GM19463 (cell line): ENCODE results near the gene FAM120C.

Experiments
- ATAC-seq: cut with Tn5 transposase; IDR thresholded peaks from one replicate; pipeline ENCODE4 v1.9.1; 2021; ENCODE audit warnings: mild to moderate bottlenecking, moderate library complexity; ENCODE audit not compliant: unreplicated experiment

FAM120C gene

GRCh38 chrX:54043056-54043455 is 140.0 kb downstream of the FAM120C start:
- no peak for ATAC-seq

GRCh38 chrX:54042609-54043021 is 140.4 kb downstream of the FAM120C start:
- ATAC-seq = no peak

GRCh38 chrX:54030329-54030728 is 152.7 kb downstream of the FAM120C start:
- ATAC-seq = no peak

GRCh38 chrX:54029529-54030143 is 153.4 kb downstream of the FAM120C start:
- ATAC-seq = no peak

- no peak for ATAC-seq
These were observed 158.7 kb downstream of the FAM120C start for GRCh38 chrX:54024350-54024749.
